GM12878 (cell line): ENCODE data around the gene SH3D19. TPM values are rescaled to one million over a fixed set of nuclear protein-coding genes. Genes with fewer than 3 reads are reported as not detected.

Experiments
- ATAC-seq: fragments of 200-7000 bp; cut with Tn5 transposase; 3 replicates; pipeline ENCODE4 v1.9.1; 2020; ENCODE audit warnings: mild to moderate bottlenecking, moderate library complexity
- BruUV-seq: library from RNA; stranded (reverse); fragments of 400-500 nt; replicated peaks from 2 replicates; lab custom pipeline; 2021; lab: Mats Ljungman, UMichigan
- CTCF ChIA-PET: fragments of 300-600 bp; sonication (Branson Sonifier 250); formaldehyde crosslinking; extraction: SDS; loops from one replicate; lab custom pipeline; 2021; ENCODE audit warnings: inconsistent platforms; lab: Yijun Ruan, JAX
- POLR2A ChIA-PET: fragments of 350-600 bp; formaldehyde crosslinking; extraction: SDS; loops from one replicate; lab custom pipeline; 2021; ENCODE audit warnings: inconsistent platforms; lab: Charles Lee
- RAD21 ChIA-PET: fragments of 300-600 bp; sonication (Branson Sonifier 250); formaldehyde crosslinking; loops from one replicate; lab custom pipeline; 2023; ENCODE audit warnings: antibody characterized with exemption; ENCODE audit not compliant: unreplicated experiment; lab: Charles Lee
- SMC1A ChIA-PET: fragments of 300-600 bp; sonication (Branson Sonifier 250); formaldehyde crosslinking; loops from one replicate; lab custom pipeline; 2023; ENCODE audit not compliant: unreplicated experiment, uncharacterized antibody; lab: Charles Lee
- DNase-seq: peaks from one replicate; pipeline ENCODE4 v3.0.0-alpha.2; 2011; ENCODE audit warnings: low read depth, low spot score
- FAIRE-seq: peaks from 3 replicates; lab custom pipeline; 2011; peaks lifted over from hg19 to GRCh38; lab: Jason Lieb, UNC
- H2AFZ ChIP-seq: 2 replicates; pipeline ENCODE4 v1.6.0; 2011; ENCODE audit warnings: low read depth, low read length, control low read depth; ENCODE audit not compliant: control insufficient read depth
- H3K27ac ChIP-seq: 2 replicates; pipeline ENCODE4 v1.5.1; 2011; ENCODE audit warnings: control low read depth; ENCODE audit not compliant: control insufficient read depth, insufficient read depth
- H3K27me3 ChIP-seq, 2 experiments: replicated peaks in 1 of 2; 2 replicates each; pipeline versions ENCODE4 v1.6.0 to v1.6.1; 2011; ENCODE audit warnings: low read length in 1 of 2; ENCODE audit not compliant: control insufficient read depth in 2 of 2, insufficient read depth in 2 of 2
- H3K36me3 ChIP-seq, 2 experiments: 2 replicates each; pipeline ENCODE4 v1.5.1; 2011; ENCODE audit warnings: low read length in 1 of 2; ENCODE audit not compliant: control insufficient read depth in 2 of 2, insufficient read depth in 2 of 2
- H3K4me1 ChIP-seq: 2 replicates; pipeline ENCODE4 v1.6.1; 2011; ENCODE audit warnings: mild to moderate bottlenecking, low read length, moderate library complexity, mixed read lengths; ENCODE audit not compliant: control insufficient read depth, insufficient read depth
- H3K4me2 ChIP-seq: 2 replicates; pipeline ENCODE4 v1.6.0; 2011; ENCODE audit warnings: control low read depth; ENCODE audit not compliant: control insufficient read depth, insufficient read depth
- H3K4me3 ChIP-seq: fragments of 200-600 bp; sonication (generic); 2 replicates; pipeline ENCODE4 v1.5.1; 2016
- H3K79me2 ChIP-seq: 2 replicates; pipeline ENCODE4 v1.6.0; 2011; ENCODE audit warnings: low read length; ENCODE audit not compliant: control insufficient read depth, insufficient read depth
- H3K9ac ChIP-seq: 2 replicates; pipeline ENCODE4 v1.8.0; 2011; ENCODE audit warnings: low read length, control low read depth, mixed read lengths; ENCODE audit not compliant: control insufficient read depth, insufficient read depth
- H3K9me3 ChIP-seq: replicated peaks from 3 replicates; pipeline ENCODE4 v1.5.1; 2011; ENCODE audit warnings: mild to moderate bottlenecking, low read length; ENCODE audit not compliant: control insufficient read depth, insufficient read depth
- H4K20me1 ChIP-seq: 2 replicates; pipeline ENCODE4 v1.6.0; 2011; ENCODE audit not compliant: control insufficient read depth, insufficient read depth
- CBX3 ChIP-seq: fragments of 200-600 bp; sonication (generic); IDR thresholded peaks from 2 replicates; pipeline ENCODE4 v1.6.1; 2016; ENCODE audit warnings: low read depth, borderline replicate concordance
- NFYB ChIP-seq: IDR thresholded peaks from 2 replicates; pipeline ENCODE4 v1.6.1; 2011; ENCODE audit warnings: low read depth, mild to moderate bottlenecking, low read length, improper control_type of control experiment, moderate library complexity; ENCODE audit not compliant: insufficient read depth
- SMC3 ChIP-seq: IDR thresholded peaks from 2 replicates; pipeline ENCODE4 v1.6.1; 2011; ENCODE audit warnings: low read length, improper control_type of control experiment, borderline replicate concordance
- STAT1 ChIP-seq: fragments of 450-650 bp; conservative IDR thresholded peaks from 2 replicates; pipeline ENCODE4 v1.6.1; 2014; ENCODE audit warnings: antibody characterized with exemption, mild to moderate bottlenecking
- SUPT20H ChIP-seq: IDR thresholded peaks from 2 replicates; pipeline ENCODE4 v1.6.1; 2011; ENCODE audit warnings: low read depth, mild to moderate bottlenecking, low read length, moderate library complexity, borderline replicate concordance; ENCODE audit not compliant: control insufficient read depth
- TCF12 ChIP-seq: IDR thresholded peaks from 2 replicates; pipeline ENCODE4 v1.6.1; 2011; ENCODE audit warnings: low read depth, mild to moderate bottlenecking, low read length
- WGBS: methylation state at CpG from one replicate; pipeline ENCODE4 v1.1.6; 2016; ENCODE audit warnings: low lambda C conversion rate; ENCODE audit not compliant: insufficient replicate concordance, insufficient coverage; ENCODE audit errors: missing lambda C conversion rate; 5-methylcytosine and 5-hydroxymethylcytosine counted together
- in situ Hi-C: fragments of 300-500 bp; cut with MboI; formaldehyde crosslinking; loops from 9 replicates; pipeline ENCODE4 v1.14.3; 2018; ENCODE audit warnings: mixed read lengths
- intact Hi-C: fragments of 100-400 bp; cut with micrococcal nuclease; formaldehyde crosslinking; loops from one replicate; pipeline ENCODE4 v1.14.2; 2022; ENCODE audit not compliant: unreplicated experiment
- polyA plus RNA-seq, 11 experiments: library from polyadenylated mRNA; depleted of rRNA in 4 of 11; unstranded in 6 of 11; stranded (reverse) in 5 of 11; fragments of >200 nt; fragmentation: Nextera tagmentation in 4 of 11; fragmentation: Illumina TruSeq in 1 of 11; extraction: Ambion mirVana in 4 of 11; extraction: Trizol in 1 of 11; gene quantifications; 1 replicate in 1 of 11; 2 replicates in 10 of 11; pipeline versions ENCODE4 v1.2.1 to v1.2.3, GENCODE V29; 2011 to 2016; ENCODE audit warnings: inconsistent platforms in 2 of 11, missing spikeins in 2 of 11, low read depth in 1 of 11
- total RNA-seq, 4 experiments: library from RNA; depleted of rRNA in 3 of 4; stranded (reverse); fragments of >200 nt in 3 of 4; fragmentation: Illumina TruSeq in 1 of 4; extraction: Trizol in 1 of 4; gene quantifications; 2 replicates each; pipeline versions ENCODE4 v1.2.1 to v1.2.3, GENCODE V29; 2013 to 2021
- TF ChIP-seq, protein P1 (sequence below): IDR thresholded peaks from 2 replicates; pipeline ENCODE4 v1.6.1; 2012; ENCODE audit warnings: low read depth, low read length, improper control_type of control experiment
- TF ChIP-seq, protein P2 (sequence below): IDR thresholded peaks from 2 replicates; pipeline ENCODE4 v1.6.1; 2012; ENCODE audit warnings: low read depth, low read length, improper control_type of control experiment
- TF ChIP-seq, protein P3 (sequence below): fragments of 450-650 bp; IDR thresholded peaks from 2 replicates; pipeline ENCODE4 v1.6.1; 2017; ENCODE audit warnings: borderline replicate concordance

SH3D19 gene
- total and polyA plus RNA-seq, 10 of the 15 experiments (the other 5 are each of a cell fraction or from before 2014, with no cell fraction given): 0.03 to 6.9 (median 0.33) TPM; not detected in 3

DNA sequence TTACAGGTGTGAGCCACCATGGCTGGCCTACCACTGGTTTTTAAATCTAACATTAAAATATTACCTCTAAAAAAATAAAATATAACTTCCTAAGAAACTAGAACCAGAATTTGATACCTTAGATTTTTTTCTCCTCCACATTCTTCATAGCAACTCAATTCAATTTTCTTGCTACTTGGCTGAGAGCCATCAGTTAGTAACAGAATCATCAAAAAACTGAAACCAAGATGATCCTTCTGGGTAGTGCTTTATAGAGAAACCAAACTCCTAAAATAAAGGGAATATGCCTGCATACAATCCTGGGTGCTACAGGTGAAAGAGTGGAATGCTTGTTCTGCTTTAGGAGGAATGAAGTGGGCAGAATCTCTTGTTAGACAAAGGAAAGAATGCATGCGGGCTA lies 161.6 kb downstream of the SH3D19 start:
- in situ Hi-C loops (no loop called here), intact Hi-C loops (no loop called here)
- no peak overlapping the region for H3K9ac ChIP-seq
- no peak overlapping the region for H3K27ac ChIP-seq
- TF ChIP-seq, protein P1, sequence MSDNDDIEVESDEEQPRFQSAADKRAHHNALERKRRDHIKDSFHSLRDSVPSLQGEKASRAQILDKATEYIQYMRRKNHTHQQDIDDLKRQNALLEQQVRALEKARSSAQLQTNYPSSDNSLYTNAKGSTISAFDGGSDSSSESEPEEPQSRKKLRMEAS: no peak
- TF ChIP-seq, protein P2, sequence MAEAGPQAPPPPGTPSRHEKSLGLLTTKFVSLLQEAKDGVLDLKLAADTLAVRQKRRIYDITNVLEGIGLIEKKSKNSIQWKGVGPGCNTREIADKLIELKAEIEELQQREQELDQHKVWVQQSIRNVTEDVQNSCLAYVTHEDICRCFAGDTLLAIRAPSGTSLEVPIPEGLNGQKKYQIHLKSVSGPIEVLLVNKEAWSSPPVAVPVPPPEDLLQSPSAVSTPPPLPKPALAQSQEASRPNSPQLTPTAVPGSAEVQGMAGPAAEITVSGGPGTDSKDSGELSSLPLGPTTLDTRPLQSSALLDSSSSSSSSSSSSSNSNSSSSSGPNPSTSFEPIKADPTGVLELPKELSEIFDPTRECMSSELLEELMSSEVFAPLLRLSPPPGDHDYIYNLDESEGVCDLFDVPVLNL: no peak
- TF ChIP-seq, protein P3, sequence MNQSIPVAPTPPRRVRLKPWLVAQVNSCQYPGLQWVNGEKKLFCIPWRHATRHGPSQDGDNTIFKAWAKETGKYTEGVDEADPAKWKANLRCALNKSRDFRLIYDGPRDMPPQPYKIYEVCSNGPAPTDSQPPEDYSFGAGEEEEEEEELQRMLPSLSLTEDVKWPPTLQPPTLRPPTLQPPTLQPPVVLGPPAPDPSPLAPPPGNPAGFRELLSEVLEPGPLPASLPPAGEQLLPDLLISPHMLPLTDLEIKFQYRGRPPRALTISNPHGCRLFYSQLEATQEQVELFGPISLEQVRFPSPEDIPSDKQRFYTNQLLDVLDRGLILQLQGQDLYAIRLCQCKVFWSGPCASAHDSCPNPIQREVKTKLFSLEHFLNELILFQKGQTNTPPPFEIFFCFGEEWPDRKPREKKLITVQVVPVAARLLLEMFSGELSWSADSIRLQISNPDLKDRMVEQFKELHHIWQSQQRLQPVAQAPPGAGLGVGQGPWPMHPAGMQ: no peak
- TF ChIP-seq CBX3: no peak
- no peak for TF ChIP-seq SMC3
- TF ChIP-seq SUPT20H: no peak
- TF ChIP-seq NFYB: no peak
- TF ChIP-seq STAT1: no peak
- TF ChIP-seq TCF12: no peak
- ATAC-seq: no peak
- no peak for FAIRE-seq
- no peak overlapping the region for H3K4me3 ChIP-seq
- no peaks in the 10 kb centered on the region for H3K4me1 ChIP-seq
- H3K79me2 ChIP-seq: no peaks in the 10 kb centered on the region
- ChIA-PET POLR2A (interaction anchor here (0.7 kb wide), 1 partner anchor 280 kb away, joined by 6 read pairs; no protein-coding TSS in a partner anchor), SMC1A (interaction anchor here (1.0 kb wide), 1 partner anchor 13 kb away, joined by 3 read pairs; no protein-coding TSS in a partner anchor), RAD21 (no interaction called here), CTCF (interaction anchor here (0.6 kb wide), 2 partner anchors 19 to 1801 kb away, joined by 3 read pairs; no protein-coding TSS in a partner anchor)
- BruUV-seq: no TSS peak
- H3K4me2 ChIP-seq: no peak overlapping the region
- DNase-seq: no peak
- H3K9me3 ChIP-seq: no peaks in the 10 kb centered on the region
- H4K20me1 ChIP-seq: no peaks in the 10 kb centered on the region
- H3K27me3 ChIP-seq: no peaks in the 10 kb centered on the region
- H3K36me3 ChIP-seq: no peaks in the 10 kb centered on the region
- WGBS: 80% methylated on average over 1 of the region's 1 CpG
- H2AFZ ChIP-seq: no peak overlapping the region
